GM21528 (cell line): ENCODE data around the gene MCM9.

ENCODE experiments used
- ATAC-seq: cut with Tn5 transposase; IDR thresholded peaks from one replicate; pipeline ENCODE4 v1.9.1; 2021; ENCODE audit warnings: mild to moderate bottlenecking, moderate library complexity; ENCODE audit not compliant: unreplicated experiment, low FRiP score

The MCM9 gene

DNA sequence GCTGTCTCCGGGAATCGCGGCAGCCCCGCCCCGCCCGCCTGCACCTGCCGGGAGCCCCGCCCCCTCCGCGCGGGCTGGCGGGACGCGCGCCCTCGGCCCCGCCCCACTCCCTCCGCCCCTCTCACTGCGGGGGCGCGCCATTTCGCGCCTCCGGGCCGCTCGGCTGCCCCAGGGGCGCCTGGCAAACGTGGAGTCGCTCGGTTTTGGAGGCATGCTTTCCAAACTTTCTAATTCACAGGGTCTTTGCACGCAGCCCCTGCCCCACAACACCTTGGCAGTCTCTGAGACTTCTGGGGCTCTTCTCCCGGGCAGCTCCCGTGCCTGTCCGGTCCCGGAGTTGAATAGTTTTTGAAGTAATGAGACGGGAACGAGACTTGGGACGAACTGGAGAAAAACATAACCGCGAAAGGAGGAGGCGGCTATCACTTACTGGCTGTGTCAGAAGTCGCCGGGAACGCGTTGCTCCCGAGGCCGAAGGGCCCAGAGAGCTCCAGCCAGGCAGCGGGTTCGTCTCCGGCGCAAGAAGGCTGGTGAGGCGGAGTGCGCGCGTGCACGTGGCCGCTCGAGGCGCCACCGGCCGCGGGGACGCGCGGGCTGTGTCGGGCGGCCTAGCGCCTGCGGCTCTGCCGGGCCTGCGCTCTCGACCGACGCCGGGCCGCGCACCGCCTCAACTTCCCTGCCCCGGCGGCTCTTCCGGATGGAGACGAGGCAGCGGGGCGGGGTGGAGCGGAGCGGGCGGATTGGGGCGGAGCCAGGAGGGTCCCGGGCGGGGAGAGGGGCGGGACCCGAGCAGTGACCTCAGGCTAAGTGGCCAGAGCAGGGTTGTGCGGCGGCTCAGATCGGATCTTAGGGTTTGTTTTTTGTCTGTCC, at the start of gene MCM9:
Gene MCM9 (minus strand): TSS at position 699 of the 870 bp plus-strand sequence. CDS start 3,436 bp downstream, outside the sequence.
- ATAC-seq = peak; percentile 96

DNA sequence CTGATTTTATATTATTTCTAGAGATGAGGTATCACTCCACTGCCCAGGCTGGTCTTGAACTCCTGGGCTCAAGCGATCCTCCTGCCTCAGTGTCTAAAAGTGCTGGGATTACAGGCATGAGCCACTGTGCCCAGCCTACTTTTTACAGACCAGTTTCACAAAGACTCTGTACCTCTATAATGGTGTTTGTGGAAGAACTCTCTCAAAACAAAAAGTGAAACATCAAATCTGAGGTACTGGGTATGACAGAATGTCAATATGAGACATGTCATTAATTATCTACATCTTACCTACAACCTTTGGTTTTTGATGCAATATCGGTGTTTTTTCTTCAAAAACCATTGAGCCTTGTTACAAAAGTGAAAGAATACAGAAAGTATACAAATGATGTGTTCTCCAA, 49.4 kb upstream of the MCM9 start:
- no peak for ATAC-seq

DNA sequence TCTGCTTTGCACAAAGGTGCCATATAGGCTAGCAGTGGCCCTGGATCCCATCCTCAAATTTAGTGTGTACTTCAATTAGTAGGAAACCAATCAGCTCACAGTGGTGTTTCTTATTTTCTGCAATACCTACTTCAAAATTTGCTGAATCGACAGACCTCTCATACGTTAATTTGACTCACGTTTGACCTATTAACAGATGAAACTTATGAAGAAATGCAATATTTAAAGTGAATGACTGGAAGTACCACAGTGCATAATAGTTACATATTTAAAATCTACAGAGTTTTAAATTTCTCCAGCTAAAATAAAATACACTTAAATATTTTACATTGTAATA, 47.6 kb upstream of the MCM9 start:
- ATAC-seq = no peak

DNA sequence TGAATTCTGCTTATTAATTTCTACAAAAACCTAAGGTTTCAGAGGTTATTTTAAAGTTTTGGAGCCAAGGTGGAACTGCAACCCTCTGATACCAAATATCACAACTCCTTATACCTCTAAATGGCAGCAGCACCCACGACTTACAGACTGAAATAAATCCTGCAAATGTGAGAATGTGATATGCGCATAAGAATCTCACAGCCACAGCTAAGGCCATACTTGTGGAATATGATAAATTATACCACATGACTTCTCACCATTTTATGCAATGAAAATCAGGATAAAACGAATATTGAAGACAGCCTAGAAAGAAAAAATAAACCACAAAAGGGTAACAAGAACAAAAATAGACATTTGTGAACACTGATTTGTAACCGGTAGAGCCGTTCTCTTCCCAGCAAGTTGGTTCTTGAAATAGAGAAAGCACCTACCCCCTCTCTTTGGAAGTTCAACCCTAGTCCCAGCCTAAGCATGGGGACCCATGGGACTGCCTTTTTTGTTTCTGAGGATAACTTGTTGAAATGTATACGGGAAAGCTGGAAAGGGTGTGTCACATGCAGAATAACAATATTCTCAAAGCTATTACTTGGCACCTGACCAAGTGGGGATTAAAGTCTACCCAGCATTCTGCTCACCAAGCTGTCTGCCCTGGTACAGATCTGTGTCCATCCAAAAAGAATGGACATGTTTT, 47.1 kb upstream of the MCM9 start:
- ATAC-seq = no peak

DNA sequence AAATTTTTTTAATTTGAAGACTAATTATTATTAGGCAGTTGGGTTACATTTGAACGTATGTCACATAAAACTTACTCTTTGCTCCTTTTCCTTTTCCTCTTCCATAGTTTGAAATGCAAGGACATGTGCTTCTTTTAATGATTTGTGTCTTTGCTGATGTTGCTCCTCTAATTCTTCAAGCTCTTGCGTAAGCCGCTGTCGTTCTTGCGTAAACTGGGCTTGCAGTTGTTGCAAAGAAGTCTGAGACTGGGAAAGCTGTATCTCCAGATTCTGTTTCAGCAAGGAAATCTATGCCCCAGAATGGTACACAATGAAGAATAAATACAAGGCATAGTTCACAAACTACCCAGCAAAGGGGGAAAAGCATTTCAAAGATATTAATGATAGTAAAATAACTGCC, 45.1 kb upstream of the MCM9 start:
- no peak for ATAC-seq

- no peak for ATAC-seq
Measured at GRCh38 chr6:118974790-118975189, 39.8 kb upstream of the MCM9 start.

GRCh38 chr6:118971682-118972081, 36.7 kb upstream of the MCM9 start:
- ATAC-seq = no peak

DNA sequence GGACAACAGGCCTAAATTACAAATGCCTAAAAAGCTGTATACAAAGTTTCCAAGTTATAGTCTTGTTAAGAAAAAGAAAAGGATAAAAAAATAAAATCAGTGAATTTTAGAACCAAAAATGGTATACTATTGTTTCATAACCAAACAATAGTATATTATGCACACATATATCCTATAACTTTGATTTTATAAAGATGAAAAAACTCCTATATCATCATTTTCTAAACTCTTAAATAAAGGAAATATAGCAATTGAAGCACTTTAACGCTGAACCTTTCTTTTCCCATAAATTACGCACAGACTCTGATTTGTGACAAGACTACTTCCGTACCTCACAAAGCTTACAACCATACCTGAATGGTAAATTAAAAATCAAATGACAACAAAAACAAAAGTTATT, 35.9 kb upstream of the MCM9 start:
- no peak for ATAC-seq

DNA sequence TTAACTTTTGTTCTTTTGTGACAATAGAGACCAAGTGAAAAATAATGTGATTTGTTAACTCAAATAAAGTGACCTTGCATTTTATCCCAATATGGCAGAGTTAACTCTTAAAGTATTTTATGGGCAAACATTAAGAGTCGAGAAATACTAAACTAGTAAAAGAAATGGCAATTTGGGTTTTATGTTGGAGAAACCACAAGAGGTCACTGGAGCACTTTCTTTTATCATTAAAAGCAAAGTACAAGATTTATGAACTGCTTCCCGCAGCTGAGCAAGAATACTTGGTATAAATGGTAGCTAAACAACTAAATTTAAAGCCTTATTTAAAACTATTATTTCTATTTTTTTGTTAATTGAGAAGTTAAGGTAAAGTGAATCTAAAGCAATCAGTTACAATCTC, 33.5 kb upstream of the MCM9 start:
- no peak for ATAC-seq

GRCh38 chr6:118967239-118967638, 32.3 kb upstream of the MCM9 start:
- no peak for ATAC-seq

GRCh38 chr6:118965843-118966370, 30.9 kb upstream of the MCM9 start:
- ATAC-seq = no peak

DNA sequence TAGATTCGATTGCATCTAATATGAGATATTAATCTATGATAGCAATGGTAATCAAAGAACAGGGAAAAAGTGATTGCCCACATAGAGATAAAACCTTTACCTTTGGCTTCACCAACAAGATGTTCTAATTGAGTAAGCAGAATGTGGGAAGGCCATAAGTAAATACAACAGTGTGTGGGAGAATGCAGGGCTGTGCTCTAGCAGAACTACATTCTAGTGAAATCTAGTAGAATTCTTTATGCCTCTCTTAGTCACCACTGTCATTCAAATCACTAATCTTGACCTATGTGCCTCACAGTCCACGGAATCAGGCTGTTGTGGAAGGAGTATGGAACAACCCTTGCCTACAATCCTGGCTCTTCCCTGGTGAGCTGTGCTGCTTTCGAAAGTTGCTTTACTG, 30.4 kb upstream of the MCM9 start:
- no peak for ATAC-seq

DNA sequence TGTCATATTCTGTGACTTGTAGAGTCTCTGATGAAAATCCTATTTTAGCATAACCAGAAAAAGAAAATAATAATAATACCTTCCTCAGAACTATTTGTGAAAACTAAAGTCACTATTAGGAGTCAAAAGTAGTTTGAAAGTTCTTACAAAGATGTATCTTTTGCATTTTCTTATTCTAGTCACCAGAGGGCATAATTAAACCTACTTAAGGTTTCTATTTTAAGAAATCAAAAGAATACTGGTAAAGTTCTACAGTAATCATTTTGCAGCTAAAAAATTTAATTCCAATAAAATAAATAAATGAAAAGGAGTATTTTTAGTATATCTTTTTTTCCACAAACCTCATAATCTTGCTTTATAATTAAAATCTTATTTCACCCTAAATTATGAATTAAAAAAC, 28.0 kb upstream of the MCM9 start:
- ATAC-seq = no peak

- ATAC-seq = no peak
Measured at GRCh38 chr6:118959903-118960302, 24.9 kb upstream of the MCM9 start.

- ATAC-seq = no peak
Measured at GRCh38 chr6:118953391-118953790, 18.4 kb upstream of the MCM9 start.

GRCh38 chr6:118952683-118953082, 17.7 kb upstream of the MCM9 start:
- no peak for ATAC-seq

DNA sequence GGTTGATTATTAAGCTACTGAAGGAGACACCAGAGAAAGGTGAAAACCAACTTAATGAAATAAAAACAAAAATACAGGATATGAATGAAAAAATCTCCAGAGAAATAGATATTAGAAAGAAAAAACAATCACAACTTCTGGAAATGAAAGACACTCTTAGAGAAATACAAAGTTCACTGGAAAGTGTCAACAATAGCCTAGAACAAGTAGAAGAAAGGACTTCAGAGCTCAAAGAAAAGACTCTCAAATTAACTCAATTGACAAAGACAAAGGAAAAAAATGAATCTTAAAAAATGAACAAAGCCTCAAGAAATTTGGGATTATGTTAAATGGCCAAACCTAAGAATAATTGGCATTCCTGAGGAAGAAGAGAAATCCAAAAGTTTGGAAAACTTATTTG, 10.3 kb upstream of the MCM9 start:
- no peak for ATAC-seq

- no peak for ATAC-seq
Measured at GRCh38 chr6:118940770-118941169, 5.8 kb upstream of the MCM9 start.

DNA sequence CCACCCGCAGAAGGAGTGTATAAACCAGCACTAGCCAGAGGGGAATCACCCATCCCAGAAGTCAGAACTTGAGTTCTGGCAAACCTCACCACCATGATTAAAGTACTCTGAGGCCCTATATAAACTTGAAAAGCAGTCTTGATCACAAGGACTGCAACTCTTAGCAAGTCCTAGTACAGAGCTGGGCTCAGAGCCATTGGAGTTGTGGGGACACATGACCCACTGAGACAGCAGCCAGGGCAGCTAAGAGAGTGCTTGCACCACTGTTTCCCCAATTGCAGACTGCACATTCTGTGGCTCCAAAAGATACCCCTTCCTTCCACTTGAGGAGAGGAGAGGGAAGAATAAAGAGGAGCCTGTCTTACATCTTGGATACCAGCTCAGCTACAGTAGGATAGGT, 4.7 kb upstream of the MCM9 start:
- no peak for ATAC-seq

DNA sequence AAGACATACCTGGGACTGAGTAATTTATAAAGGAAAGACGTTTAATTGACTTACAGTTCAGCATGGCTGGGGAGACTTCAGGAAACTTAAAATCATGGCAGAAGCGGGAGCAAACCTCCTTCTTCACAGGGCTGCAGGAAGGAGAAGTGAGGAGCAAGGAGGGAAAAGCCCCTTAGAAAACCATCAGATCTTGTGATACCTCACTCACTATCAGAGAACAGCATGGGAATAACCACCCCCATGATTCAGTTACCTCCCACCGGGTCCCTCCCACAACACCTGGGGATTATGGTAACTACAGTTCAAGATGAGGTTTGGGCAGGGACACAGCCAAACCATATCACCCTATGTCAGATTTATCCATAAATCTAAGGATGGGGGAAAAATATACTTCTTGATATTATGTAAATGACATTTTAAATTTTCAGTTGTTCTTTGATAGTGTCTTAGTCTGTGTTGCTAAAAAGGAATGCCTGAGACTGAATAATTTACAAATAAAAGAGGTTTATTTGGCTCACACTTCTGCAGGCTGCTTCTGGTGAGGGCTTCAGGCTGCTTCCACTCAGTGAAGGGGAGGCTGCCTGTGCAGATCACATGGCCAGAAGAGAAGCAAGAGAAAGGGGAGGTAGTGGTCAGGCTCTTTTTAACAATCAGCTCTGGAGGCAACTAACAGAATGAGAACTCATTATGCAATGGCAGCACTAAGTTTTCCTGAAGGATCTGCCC, 1.2 kb upstream of the MCM9 start:
- no peak for ATAC-seq

GRCh38 chr6:118935331-118935668, 341 bp upstream of the MCM9 start:
- ATAC-seq = peak; percentile 12
